GM21619 (cell line): ENCODE data around the gene CPD.

Source experiments
- ATAC-seq: cut with Tn5 transposase; IDR thresholded peaks from one replicate; pipeline ENCODE4 v1.9.1; 2021; ENCODE audit not compliant: unreplicated experiment

The CPD gene

GRCh38 chr17:30352240-30352814 lies 26.4 kb upstream of the CPD start:
- no peak for ATAC-seq

GRCh38 chr17:30354701-30355100 lies 24.0 kb upstream of the CPD start:
- no peak for ATAC-seq

- ATAC-seq, result no peak
These were observed 21.3 kb upstream of the CPD start for GRCh38 chr17:30357476-30357875.

GRCh38 chr17:30358055-30358760 lies 20.5 kb upstream of the CPD start:
- no peak for ATAC-seq

GRCh38 chr17:30360086-30360808 lies 18.5 kb upstream of the CPD start:
- ATAC-seq, result no peak

GRCh38 chr17:30361766-30362279 lies 16.9 kb upstream of the CPD start:
- ATAC-seq, result no peak

- peak; percentile 83 for ATAC-seq
These were observed 15.0 kb upstream of the CPD start for GRCh38 chr17:30363715-30364202.

GRCh38 chr17:30366536-30366935 lies 12.2 kb upstream of the CPD start:
- no peak for ATAC-seq

GRCh38 chr17:30368912-30369720 lies 9.6 kb upstream of the CPD start:
- ATAC-seq, result no peak

- ATAC-seq, result no peak
These were observed 8.7 kb upstream of the CPD start for GRCh38 chr17:30369995-30370394.

- no peak for ATAC-seq
These were observed 6.0 kb upstream of the CPD start for GRCh38 chr17:30372755-30373154.

GRCh38 chr17:30375661-30376060 lies 3.1 kb upstream of the CPD start:
- ATAC-seq, result no peak

GRCh38 chr17:30376621-30377452 lies 1.9 kb upstream of the CPD start:
- no peak for ATAC-seq

GRCh38 chr17:30377574-30378240 lies 1.0 kb upstream of the CPD start:
- no peak for ATAC-seq

- ATAC-seq, result peak; percentile 3
These were observed 394 bp upstream of the CPD start for GRCh38 chr17:30378241-30378824.

- ATAC-seq, result peak; percentile 9
These were observed 676 bp downstream of the CPD start for GRCh38 chr17:30379303-30379902.

GRCh38 chr17:30379903-30380381 lies 1.2 kb downstream of the CPD start:
- ATAC-seq, result no peak

- ATAC-seq, result no peak
These were observed 2.1 kb downstream of the CPD start for GRCh38 chr17:30380643-30381339.
